Colon (tissue), 2 donors: Measurements from ENCODE around the gene HSPA1L.

Experiments
- FAIRE-seq: peaks from 2 replicates; lab custom pipeline; 2012; peaks lifted over from hg19 to GRCh38; lab: Jason Lieb, UNC
- donor health status: control.
- donor health status: control.

The HSPA1L gene

DNA sequence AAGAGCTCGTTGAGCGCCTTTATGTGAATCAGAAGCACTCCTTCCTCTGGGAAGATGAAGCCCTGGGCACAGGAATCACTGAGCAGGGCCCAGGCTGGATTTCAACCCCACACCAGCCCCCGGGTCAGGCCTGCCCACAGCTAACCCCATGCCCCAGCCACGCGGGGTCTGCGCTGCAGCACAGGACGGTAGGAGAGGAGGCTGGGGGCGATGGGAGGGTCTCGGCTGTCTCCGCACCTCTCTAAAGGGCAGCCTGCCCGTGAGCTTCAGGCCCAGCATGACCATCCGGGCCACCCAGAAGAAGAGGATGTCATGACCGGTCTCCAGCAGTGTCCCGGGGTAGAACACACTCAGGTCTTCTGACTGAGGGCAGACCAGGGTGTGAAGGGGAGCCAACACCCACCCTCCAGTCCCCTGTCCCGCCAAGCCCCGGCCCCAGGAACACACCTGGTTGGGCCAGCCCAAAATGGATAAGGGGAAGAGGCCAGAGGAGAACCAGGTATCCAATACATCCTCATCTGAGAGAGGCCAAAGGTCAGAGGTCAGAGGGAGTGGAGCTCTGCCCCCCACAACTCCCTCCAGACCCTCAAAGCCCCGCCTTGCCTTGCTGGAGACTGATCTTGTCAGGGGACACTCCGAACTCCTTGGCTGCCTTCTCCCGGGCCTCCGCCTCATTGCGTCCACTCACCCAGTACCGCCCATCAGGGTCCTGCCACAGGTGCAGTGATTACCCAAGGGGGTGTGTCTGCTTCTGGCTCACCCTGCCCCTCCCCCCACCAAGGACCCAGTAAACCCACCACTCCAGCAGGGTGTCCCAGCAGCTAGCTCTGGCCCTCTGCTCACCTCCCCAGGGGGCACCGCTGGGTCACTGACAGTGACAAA, 33.6 kb downstream of the HSPA1L start:
- no peak for FAIRE-seq

DNA sequence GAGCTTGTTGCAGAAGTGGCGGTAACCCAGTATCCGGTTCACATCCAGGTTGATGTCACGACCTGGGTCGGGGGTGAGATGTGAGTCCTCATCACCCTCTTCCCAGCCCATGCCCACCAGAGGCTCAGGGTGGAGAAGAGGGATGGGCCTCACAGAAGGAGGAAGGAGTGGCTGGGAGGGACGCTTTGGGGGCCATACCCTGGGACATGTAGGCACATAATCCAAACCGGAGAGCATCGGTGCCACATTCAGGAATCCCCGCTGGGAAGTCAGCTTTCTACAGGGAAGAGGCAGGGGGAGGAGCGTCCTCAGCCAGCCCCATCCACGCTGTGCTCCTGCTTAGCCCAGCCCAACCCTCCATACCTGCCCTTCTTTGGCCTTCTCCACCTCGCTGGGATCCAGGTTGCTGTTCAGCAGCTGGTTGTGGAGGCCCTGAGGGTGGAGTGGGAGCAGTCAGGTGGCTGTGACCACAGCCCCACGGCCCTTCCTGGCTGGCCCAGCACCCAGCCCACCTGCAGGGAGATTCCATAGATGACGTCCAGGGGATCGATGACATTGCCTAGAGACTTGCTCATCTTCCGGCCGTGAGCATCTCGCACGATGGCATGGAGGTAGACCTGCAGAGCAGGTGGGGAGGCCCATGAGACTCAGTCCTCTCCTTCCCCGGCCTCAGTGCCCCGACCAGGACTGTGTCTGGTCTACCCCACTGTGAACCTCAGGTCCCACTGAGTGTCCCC, 34.4 kb downstream of the HSPA1L start:
- no peak for FAIRE-seq

DNA sequence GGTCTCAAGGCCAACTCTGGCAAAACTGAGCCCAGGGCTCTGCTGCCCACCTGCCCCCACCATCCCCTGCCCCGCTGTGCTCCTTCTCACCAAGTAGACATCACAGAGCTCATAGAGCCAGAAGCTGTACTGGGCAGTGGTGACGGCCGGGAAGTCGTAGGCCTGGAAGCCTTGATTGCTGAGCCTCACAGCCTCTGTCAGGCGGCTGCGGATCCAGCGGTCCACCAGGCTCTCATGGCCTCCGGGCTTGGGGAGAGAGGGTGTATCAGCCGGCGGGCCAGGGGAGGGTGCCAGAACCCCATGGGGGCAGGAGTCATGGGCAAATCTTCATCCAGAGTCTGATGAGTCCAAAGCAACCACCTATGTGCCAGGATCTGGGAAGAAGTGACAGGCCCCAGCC, 35.2 kb downstream of the HSPA1L start:
- no peak for FAIRE-seq

DNA sequence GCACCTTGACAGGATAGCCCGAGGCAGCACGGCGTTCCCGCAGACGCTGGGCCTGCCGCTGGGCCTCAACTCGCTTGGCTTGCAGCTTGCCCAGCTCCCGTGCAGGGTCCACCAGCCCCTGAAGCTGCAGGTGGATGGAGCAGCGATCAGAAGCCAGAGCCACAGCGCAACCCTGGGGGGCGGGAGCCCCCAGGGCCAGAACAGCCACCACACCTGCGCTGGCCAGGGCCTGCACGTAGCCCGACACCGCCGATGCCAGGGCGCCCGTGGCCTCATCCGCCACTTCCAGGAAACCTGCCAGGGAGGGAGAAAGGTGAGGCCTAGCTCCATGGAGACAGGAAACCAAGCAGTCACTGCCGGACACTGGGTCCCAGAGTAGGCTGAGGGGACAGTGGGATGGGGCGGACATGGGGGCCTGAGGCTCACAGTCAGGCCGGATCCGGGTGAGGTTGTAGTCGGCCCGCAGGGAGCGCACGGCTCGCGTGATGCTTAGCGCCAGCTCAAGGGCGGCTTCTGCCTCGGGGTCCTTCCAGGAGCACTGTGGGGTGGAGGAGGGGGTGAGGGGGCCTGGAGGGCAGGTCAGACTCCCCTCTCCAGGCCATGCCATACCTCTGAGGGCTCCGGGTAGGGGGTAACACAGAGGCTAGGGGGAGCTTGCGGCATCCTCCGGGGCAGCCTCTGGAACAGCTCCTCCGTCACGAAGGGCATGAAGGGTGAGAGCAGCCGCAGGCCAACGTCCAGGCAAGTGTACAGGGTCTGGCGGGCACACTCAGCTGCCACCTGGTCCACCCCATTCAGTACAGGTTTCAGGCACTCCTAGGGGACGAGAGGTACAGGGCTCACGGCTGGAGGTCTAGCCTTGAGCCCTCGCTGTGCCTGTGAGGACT, 35.8 kb downstream of the HSPA1L start:
- no peak for FAIRE-seq

DNA sequence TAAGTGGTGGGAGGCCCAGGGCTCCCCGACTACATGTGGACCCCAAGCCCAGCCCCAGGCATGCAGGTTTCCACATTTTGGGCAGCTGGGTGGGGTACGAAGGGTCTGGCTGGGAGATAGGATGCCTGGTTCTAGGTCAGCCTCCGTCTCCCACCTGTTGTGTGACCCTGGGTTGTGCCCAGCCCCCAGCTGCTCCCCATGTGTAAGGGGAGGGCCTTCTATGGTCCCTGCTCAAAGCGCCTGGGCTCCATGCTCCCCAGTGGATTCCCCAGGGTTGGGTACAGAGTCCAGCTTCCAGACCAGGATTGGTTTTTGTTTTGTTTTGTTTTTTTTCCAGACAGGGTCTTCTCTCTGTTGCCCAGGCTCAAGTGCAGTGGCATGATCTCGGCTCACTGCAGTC, 36.9 kb downstream of the HSPA1L start:
- FAIRE-seq: no peak

DNA sequence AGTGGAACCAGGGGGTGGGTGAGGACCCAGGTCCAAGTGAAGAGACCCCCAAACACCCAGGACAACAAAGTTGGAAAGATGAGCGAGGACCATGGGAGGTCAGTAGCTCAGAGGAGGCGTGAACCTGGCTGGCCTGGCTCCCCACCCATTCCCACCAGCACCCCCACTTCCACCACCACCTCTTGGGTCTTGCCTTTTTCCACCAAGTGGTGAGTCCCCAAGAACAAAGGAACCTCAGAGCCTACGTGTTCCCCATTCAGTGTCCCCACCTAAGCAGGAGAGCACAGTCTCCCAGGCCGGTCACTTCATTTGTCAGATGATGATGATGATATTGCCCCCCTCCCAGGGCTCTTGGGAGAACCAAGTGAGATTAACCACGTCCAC, 37.4 kb downstream of the HSPA1L start:
- no peak for FAIRE-seq

DNA sequence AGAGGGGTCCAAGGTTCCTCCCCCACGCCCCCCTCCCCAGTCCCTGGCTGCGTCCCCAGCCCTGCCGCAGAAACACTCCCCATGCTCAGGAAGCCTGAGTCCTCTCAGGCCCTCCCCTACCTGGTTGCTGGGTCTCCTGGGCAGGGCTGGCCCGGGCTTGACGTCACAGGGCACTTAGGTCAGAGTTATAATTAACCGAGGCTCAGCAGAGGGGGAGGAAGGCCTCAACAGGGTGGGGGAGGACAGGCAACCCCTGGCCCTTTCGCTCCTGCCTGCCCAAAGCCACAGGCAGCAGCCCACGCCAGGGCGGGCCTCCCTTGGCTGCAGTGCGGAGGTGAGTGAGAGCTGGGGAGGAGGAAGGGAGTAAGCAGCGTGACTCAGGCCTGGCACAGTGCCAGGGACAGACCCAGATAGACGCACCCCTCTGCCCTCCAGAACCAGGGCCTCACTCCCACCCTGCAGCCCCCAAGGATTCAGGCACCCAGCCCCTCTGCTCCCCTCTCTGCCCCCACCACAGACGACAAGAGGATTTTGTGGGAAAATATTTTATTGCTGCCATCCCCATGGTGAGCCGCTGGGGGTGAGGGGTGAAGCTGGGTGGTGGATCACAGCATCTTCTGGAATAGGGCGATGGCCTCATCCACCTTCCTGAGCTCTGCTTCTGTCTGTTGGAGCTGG, 38.0 kb downstream of the HSPA1L start, which contains the start of gene VWA7:
Gene VWA7, minus strand, starts transcription at position 340 of the 678 bp plus-strand sequence. CDS start 549 bp downstream, outside the sequence.
- FAIRE-seq: no peak

DNA sequence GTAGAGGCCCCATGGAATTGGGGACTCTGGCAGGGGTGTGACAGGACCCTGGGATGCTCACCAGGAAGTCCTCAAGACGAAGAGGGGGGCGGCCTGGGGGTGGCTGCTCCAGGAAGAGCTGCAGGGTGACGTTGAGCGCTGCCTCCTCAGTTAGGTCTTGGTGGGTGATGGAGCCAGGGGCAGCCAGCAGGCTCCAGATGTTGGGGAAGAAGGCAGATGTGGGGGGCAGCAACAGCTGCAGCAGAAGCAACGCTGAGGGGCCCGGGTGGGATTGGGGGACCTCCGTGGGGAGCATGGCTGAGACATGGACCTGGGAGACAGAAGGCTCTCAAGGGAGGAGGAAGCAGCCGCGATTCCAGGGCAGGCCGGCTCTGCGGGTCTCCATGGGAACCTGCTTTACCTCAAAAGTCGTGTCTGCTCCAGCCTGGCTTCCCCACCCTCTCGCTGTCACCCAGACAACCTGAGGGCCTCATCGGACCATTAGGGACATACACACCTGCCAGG, 38.5 kb downstream of the HSPA1L start:
- no peak for FAIRE-seq

DNA sequence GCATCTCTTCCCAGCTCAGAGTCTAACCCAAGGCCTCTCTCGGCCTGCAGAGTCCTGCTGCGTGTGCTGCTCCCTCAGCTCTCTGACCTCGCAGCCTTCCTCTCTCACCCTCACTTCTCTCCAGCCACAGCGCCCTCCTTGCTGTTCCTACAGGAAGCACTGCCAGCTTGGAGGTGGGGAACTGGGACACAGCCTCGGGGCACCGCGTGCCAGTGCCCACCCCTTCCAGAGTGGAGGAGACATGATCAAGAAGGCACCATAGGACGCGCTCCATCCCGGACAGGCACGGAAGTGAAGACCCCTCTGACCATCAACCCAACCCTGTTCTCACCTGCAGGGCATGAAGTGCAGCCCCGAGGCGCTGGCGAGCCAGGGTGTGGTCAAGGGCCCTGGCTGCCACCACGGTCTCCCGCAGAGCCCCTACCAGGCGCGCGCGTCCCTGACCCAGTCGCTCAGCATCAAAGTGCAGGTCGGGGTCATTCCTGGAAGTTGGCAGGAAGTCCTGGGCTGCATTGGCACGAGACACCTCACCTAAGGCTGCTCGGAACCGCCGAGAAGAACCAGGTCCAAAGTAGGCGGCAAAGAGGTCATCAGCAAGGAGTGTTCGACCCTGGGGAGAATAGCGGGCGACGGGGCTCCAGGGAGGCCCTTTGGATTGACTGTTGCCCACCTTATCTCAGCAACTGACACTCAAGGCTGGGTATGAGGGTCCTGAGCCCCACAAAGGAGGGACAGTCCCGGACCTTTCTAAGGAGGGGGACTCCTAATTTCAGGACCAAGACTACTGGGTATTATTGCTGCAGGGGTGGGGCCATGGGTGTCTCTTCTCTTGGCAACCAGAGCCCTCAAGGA, 39.2 kb downstream of the HSPA1L start:
- FAIRE-seq: no peak

DNA sequence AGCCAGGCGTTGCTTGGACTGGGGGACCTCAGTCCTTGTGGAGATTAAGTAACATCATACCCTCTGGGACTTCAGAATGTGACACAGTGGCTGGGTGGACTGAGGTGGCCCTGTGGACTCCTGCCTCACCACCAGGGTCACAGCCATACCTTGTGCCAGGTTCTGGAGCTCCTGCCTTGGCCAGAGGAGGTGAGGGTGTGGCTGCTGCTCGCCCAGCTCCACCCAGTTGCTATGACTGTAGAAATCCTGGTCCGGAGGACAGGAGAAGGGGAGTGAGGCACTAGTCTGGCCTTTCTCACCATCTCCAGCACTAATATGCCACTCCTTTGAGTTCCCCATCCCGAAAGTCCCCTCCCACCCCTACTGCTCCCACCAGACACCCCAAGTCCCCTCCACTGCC, 39.9 kb downstream of the HSPA1L start:
- no peak for FAIRE-seq

DNA sequence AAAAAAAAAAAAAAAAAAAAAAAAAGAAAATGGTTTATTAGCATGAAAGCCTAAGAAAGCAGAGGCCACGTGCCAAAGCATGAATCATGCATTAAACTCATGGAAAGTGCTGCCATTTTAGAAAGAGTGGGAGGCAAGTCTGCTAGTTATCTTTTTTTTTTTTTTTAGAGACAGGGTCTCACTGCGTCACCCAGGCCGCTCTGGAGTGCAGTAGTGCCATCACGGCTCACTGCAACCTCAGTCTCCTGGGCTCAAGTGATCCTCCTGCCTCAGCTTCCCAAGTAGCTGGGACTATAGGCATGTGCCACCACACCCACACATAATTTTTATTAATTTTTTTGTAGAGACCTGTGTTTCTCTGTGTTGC, 43.1 kb downstream of the HSPA1L start:
- FAIRE-seq: no peak

DNA sequence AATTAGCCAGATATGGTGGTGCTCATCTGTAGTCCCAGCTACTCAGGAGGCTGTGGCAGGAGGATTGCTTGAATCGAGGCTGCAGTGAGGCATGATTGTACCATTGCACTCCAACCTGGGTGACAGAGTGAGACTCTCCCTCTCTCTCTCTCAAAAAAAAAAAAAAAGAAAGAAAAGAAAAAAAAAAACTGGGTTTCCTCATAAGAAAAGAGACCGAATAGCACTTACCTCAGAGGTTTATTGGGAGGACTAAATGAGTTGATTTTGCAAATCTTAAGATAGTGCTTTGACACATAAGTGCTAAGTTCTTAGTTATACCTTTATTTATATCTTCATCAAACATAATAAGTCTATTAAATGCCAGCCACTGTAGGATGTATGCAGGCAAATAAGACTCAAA, 44.2 kb downstream of the HSPA1L start:
- FAIRE-seq: no peak

DNA sequence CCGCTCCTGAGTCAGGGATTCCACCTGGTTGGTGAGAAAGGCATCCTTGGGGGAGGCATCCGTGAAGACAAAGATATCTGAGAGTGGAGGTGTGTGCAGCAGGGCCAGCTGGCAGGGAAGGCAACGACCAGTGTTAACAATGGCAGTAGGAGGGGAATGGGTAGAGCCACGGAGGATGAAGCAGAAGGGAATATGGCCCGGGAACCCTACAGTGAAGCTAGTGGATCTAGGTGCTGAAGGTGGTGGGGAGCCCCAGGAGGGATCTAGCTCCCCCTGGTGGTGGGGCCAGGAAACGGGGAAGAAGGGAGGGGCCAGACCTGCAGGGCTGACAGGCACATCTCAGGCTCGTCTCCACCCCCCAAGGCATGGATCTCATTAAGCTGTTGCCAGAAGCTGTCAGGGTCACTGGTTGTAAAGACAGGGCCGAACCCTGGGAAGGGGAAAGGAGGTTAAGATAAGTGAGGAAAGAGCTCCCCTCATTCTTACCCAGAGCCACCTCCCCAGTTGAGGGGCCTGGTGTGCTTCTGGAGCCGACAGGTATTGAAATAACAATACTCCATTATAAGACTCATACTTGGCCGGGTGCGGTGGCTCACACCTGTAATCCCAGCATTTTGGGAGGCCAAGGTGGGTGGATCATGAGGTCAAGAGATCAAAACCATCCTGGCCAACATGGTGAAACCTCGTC, 45.3 kb downstream of the HSPA1L start:
- no peak for FAIRE-seq

DNA sequence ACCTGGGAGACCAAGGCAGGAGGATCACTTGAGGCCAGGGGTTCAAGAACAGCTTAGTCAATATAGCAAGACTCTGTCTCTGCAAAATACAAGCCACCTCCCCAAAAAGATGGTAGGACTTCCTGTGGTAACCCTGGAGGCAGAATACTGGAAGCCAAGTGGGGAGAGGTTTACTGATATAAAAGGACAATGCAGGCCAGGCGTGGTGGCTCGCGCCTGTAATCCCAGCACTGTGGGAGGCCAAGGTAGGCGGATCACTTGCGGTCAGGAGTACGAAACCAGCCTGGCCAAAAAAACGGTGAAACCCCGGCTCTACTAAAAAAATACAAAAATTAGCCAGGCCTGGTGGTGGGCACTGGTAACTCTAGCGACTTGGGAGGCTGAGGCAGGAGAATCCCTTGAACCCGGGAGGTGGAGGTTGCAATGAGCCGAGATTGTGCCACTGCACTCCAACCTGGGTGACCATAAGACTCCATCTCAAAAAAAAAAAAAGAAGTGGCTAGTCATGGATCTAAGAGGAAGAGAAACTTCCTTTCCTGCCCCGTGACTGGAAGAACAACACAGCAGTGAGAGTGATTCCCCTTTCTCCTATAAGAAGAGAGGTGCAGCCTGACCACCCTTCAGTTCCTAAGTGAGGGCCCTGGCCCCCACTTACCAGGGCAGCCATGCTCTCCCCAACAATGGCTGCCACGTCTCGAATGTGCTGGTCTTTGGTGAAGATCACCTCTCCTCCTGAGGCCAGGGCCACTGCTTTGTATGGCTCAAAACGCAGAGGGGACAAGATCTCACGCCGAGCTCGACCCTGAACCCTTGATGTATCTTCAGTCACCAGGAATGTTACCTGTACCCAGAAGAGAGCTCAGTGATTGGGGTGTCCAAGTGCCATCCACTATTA, 46.5 kb downstream of the HSPA1L start:
- no peak for FAIRE-seq

DNA sequence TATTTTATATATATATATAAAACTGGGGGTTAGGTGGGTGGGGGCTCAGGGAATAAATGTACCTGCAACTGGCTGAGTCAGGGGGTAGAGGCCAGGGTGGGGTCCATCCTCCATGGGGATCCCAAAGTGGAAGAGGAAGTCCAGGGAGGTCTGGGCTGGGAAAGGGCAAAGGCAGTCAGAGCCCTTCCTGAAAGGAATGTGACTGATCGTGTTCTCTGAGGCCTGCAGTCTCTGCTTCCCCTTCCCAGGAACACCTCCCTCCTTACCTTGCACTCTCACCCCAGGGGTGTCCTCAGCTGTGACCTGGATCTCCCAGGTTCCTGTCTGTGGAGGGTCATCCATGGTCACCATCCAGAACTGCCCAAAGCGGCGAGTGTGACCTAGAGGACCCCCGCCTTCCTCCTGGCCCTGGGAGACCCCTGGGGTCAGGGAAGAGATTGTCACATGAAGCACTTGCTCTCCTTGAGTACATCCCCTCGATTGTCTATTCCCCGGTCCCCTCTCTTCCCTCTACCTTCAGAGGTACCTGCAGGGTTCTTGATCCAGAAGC, 47.9 kb downstream of the HSPA1L start:
- FAIRE-seq: no peak

DNA sequence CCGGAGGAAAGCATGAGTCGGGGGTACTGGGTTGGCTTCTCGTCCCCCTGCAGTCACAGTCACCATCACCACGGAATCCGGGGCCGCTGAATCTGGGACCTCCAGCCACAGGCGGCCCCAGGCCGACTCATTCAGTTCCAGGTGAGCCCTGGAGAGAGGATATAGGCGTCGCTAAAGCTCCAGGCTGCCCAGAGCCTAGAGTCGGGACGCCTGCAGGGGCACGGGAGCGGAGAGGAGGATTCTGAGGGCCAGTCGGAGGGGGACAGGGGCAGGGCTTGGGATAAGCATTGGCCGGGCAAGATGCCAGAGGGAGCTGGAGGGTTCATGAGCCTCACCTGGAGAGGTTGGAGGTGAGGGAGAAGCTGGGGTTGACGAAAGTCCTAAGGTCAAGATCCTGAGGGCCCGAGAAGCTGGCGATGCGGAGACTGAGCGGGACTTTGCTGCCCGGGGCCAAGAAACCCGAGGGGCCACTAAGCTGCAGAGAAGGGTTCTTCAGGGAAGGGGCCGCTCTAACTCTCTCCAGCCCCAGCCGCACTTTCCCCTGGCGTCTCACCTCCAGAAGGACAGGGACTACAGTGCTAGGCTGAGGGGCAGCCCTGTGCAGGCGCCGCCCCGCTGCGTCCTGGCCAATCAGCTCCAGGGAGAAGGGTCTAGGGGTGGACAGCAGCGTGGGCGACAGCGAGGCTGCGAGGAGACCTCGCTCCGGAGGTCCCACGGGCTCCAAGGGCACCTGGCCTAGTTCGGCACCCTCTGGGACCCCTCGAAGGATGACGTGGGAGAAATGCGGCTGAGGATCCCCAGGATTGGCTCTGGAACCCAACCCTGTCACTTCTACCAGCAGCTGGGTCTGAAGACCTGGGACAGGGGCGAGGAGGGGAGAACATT, 48.9 kb downstream of the HSPA1L start:
- no peak for FAIRE-seq

DNA sequence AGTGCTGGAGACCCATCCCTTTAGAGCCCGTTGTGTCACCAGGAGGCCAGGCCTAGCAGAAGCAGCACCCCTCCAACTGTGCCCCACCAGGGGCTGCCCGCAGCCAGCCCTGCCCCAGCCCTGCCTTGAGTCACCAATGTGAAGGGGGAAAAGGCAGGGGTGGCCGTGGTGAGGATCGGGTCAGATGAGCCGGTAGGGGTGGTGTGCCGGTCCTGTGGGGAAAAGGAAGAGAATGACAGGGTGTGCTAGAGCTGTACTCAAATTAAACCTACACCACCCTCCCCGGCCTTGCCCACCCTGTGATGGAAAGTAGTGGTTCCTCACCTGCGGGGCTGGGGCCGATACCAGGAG, 49.5 kb downstream of the HSPA1L start:
- FAIRE-seq: no peak

DNA sequence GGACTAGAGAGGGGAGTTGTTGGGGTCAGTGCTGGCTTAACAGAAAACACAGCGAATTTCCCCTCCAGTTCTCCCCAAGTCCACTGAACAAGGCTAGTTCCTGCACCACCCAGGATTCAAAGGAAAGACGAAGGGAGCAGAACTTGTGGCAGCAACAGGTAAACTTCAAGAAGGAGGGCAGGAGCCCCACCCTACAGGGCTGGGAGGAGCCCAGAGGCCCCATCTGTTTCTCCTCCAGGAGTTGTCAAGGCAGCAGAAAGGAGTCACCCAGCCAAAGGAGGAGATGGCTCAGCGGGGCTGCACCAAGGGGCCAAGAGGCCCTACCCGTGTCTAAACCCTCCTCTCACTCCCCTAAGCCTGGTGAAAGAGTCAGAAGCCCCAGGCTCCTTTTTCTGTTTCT, 50.9 kb downstream of the HSPA1L start:
- no peak for FAIRE-seq
